HEK293 (cell line): ENCODE results near the gene HLA-DPB1.

Experiments
- CTCF ChIP-seq: fragments of 450-650 bp; formaldehyde crosslinking; IDR thresholded peaks from 2 replicates; pipeline ENCODE4 v1.5.1; 2016; ENCODE audit warnings: missing biosample characterization, missing genetic modification characterization
- EGR2 ChIP-seq: fragments of 450-650 bp; formaldehyde crosslinking; IDR thresholded peaks from 2 replicates; pipeline ENCODE4 v1.5.1; 2016; ENCODE audit warnings: low read depth, missing biosample characterization, missing genetic modification characterization
- SP2 ChIP-seq: fragments of 450-650 bp; formaldehyde crosslinking; IDR thresholded peaks from 2 replicates; pipeline ENCODE4 v1.5.1; 2016; ENCODE audit warnings: missing biosample characterization, missing genetic modification characterization
- ZBTB17 ChIP-seq: fragments of 450-650 bp; formaldehyde crosslinking; IDR thresholded peaks from 2 replicates; pipeline ENCODE4 v1.5.1; 2016; ENCODE audit warnings: missing biosample characterization, missing genetic modification characterization
- ZNF121 ChIP-seq: fragments of 450-650 bp; formaldehyde crosslinking; IDR thresholded peaks from 2 replicates; pipeline ENCODE4 v1.5.1; 2016; ENCODE audit warnings: missing biosample characterization, missing genetic modification characterization
- ZNF274 ChIP-seq, 2 experiments: fragments of 200-500 bp in 1 of 2; fragments of 450-650 bp in 1 of 2; sonication (Bioruptor generic) in 1 of 2; formaldehyde crosslinking in 1 of 2; IDR thresholded peaks; 2 replicates each; pipeline versions ENCODE4 v1.5.1 to v1.6.1; 2014 to 2016; ENCODE audit warnings: borderline replicate concordance in 1 of 2, inconsistent platforms in 1 of 2, low read length in 1 of 2, missing biosample characterization in 1 of 2, missing genetic modification characterization in 1 of 2
- ZNF350 ChIP-seq: fragments of 450-650 bp; formaldehyde crosslinking; IDR thresholded peaks from 2 replicates; pipeline ENCODE4 v1.5.0; 2017; ENCODE audit warnings: missing biosample characterization, mild to moderate bottlenecking, missing genetic modification characterization
- ZNF391 ChIP-seq: fragments of 450-650 bp; formaldehyde crosslinking; IDR thresholded peaks from 2 replicates; pipeline ENCODE4 v1.5.1; 2016; ENCODE audit warnings: low read depth, missing biosample characterization, missing genetic modification characterization, borderline replicate concordance
- TF ChIP-seq, protein P1 (sequence below): sonication (generic); formaldehyde crosslinking; IDR thresholded peaks from 2 replicates; pipeline ENCODE4 v1.8.1; 2022; ENCODE audit warnings: mild to moderate bottlenecking, moderate library complexity, missing genetic modification reagents

DNA sequence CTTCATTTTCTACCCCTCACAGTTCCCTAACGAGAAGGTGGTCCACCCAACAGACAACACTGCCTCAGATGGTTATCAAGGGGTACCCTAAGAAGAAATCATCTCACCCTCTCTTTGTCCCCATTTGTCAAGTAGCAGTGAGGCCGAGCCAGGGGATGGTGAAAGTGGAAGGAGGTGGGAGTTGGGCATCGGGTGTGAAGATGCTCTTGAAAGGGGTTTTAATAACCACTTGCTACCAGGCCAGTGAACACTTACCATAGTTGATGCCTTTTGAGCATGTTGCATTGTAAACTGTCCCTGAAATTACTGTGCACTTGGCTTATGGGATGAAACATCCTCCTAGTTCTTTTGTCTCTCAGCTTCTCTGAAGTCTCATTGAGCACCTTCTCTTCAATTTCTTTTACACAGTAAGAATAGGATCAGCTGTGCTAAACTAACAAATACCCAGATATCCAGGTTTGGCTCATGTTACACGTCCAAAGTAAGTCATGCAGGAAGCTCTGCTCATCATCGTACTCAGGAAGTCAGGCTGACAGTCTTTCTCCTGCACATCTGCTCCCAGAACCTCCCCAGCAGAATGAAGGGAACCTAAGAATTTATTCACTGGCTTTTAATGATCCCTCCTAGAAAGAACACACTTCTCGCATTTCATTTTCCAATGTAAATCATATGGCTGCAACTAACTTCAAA lies 13.3 kb downstream of the HLA-DPB1 start:
- no peak for TF ChIP-seq CTCF (tag by site-specific recombination)
- TF ChIP-seq ZNF121 (tag by site-specific recombination): no peak
- TF ChIP-seq SP2 (tag by site-specific recombination): no peak
- TF ChIP-seq ZBTB17: no peak
- TF ChIP-seq, protein P1, sequence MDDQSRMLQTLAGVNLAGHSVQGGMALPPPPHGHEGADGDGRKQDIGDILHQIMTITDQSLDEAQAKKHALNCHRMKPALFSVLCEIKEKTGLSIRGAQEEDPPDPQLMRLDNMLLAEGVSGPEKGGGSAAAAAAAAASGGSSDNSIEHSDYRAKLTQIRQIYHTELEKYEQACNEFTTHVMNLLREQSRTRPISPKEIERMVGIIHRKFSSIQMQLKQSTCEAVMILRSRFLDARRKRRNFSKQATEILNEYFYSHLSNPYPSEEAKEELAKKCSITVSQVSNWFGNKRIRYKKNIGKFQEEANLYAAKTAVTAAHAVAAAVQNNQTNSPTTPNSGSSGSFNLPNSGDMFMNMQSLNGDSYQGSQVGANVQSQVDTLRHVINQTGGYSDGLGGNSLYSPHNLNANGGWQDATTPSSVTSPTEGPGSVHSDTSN (CRISPR knock-in tag): no peak
- no peak for TF ChIP-seq ZNF350
- no peak for TF ChIP-seq ZNF391 (tag by site-specific recombination)
- no peak for TF ChIP-seq EGR2 (tag by site-specific recombination)
- no peak for TF ChIP-seq ZNF274 (IDR thresholded peaks at IDR 0.05; ENCODE audit: low read length)
- TF ChIP-seq ZNF274 (tag by site-specific recombination; IDR thresholded peaks at IDR 0.05; ENCODE audit: borderline replicate concordance): no peak
